ENCODE measurements around the gene ZFAND3.

DNA sequence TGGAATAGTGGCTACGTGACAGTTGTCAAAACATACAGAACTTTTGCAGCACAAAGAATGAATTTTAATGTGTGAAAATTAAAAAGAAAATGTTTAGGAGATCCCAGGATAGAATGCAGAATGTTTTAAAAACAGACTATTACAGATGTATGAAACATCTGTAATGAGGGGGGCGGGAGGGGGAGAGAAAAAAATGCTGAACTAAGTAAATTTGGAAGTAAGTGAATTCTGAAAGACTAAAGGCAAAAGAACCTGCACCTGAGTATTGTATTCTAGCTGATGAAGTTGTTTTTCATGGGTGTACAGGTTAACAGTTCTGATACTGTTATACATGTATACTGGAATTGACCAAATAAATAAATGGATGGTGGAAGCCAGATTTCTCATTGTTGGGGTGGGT, 178.8 kb downstream of the ZFAND3 start:
- no peak for TF ChIP-seq POLR2A (IDR thresholded peaks at IDR 0.05; ENCODE audit: low read length)
- no peak for TF ChIP-seq GATA1 (IDR thresholded peaks at IDR 0.05; ENCODE audit: low read depth, low read length)

All from erythroblast (primary cell).